K562 (cell line): Measurements from ENCODE around the gene HAT1. TPM values are rescaled to one million over a fixed set of nuclear protein-coding genes. Genes with fewer than 3 reads are reported as not detected.

Source experiments
- ADNP ChIP-seq: fragments of 200-800 bp; sonication (Bioruptor generic); IDR thresholded peaks from 2 replicates; pipeline ENCODE4 v1.6.1; 2016; ENCODE audit warnings: missing genetic modification characterization, missing compliant biosample characterization
- ARID1B ChIP-seq: fragments of 450-650 bp; IDR thresholded peaks from 2 replicates; pipeline ENCODE4 v1.6.1; 2016; ENCODE audit warnings: antibody characterized with exemption, mild to moderate bottlenecking, inconsistent platforms
- ATF1 ChIP-seq, 2 experiments: fragments of 450-650 bp in 1 of 2; IDR thresholded peaks; 2 replicates each; pipeline ENCODE4 v1.6.1; 2016; ENCODE audit warnings: missing compliant biosample characterization in 1 of 2, missing genetic modification characterization in 1 of 2
- C11orf30 ChIP-seq: fragments of 450-650 bp; IDR thresholded peaks from 2 replicates; pipeline ENCODE4 v1.6.1; 2016; ENCODE audit warnings: low read depth, mild to moderate bottlenecking
- CBX3 ChIP-seq, 2 experiments: IDR thresholded peaks; 1 replicate in 1 of 2; 2 replicates in 1 of 2; pipeline ENCODE4 v1.6.1; 2012; ENCODE audit warnings: inconsistent platforms in 2 of 2, low read length in 2 of 2, borderline replicate concordance in 1 of 2, control low read depth in 1 of 2
- CREBBP ChIP-seq: IDR thresholded peaks from one replicate; pipeline ENCODE4 v1.6.1; 2012; ENCODE audit warnings: low read depth, mild to moderate bottlenecking, control low read depth, inconsistent platforms, low read length
- CTBP1 ChIP-seq: fragments of 450-650 bp; IDR thresholded peaks from 2 replicates; pipeline ENCODE4 v1.6.1; 2016; ENCODE audit warnings: borderline replicate concordance
- DPF2 ChIP-seq: fragments of 450-650 bp; IDR thresholded peaks from 2 replicates; pipeline ENCODE4 v1.6.1; 2016
- EP400 ChIP-seq: fragments of 450-650 bp; IDR thresholded peaks from 2 replicates; pipeline ENCODE4 v1.6.1; 2017; ENCODE audit warnings: antibody characterized with exemption, mild to moderate bottlenecking, moderate library complexity
- FOSL1 ChIP-seq: fragments of 200-800 bp; sonication (Bioruptor generic); conservative IDR thresholded peaks from 2 replicates; pipeline ENCODE4 v1.6.1; 2016; ENCODE audit warnings: missing genetic modification characterization, missing compliant biosample characterization
- GTF2A2 ChIP-seq: IDR thresholded peaks from 2 replicates; pipeline ENCODE4 v1.6.1; 2016; ENCODE audit warnings: mild to moderate bottlenecking, missing genetic modification characterization, missing compliant biosample characterization
- JUND ChIP-seq, 2 experiments: IDR thresholded peaks; 2 replicates in 1 of 2; 3 replicates in 1 of 2; pipeline ENCODE4 v1.6.1; 2011; ENCODE audit warnings: borderline replicate concordance in 2 of 2, low read depth in 2 of 2, low read length in 2 of 2, improper control_type of control experiment in 1 of 2, missing biosample characterization in 1 of 2, missing genetic modification characterization in 1 of 2, missing genetic modification reagents in 1 of 2
- MYC ChIP-seq, 2 experiments: fragments of 250-450 bp in 1 of 2; sonication (Bioruptor Pico) in 1 of 2; IDR thresholded peaks; 2 replicates each; pipeline versions ENCODE4 v1.5.1 to v1.6.1; 2012 to 2021; ENCODE audit warnings: low read depth in 2 of 2, borderline replicate concordance in 1 of 2, improper control_type of control experiment in 1 of 2, low read length in 1 of 2, mild to moderate bottlenecking in 1 of 2, moderate library complexity in 1 of 2
- NCOR1 ChIP-seq: fragments of 450-650 bp; IDR thresholded peaks from 2 replicates; pipeline ENCODE4 v1.6.1; 2016; ENCODE audit warnings: mild to moderate bottlenecking, moderate library complexity
- RCOR1 ChIP-seq, 2 experiments: IDR thresholded peaks; 2 replicates each; pipeline ENCODE4 v1.6.1; 2012; ENCODE audit warnings: low read depth in 2 of 2, low read length in 2 of 2, borderline replicate concordance in 1 of 2, improper control_type of control experiment in 1 of 2
- SMAD4 ChIP-seq: fragments of 250-450 bp; sonication (Bioruptor Pico); conservative IDR thresholded peaks from 2 replicates; pipeline ENCODE4 v1.8.0; 2021; ENCODE audit warnings: inconsistent platforms, mild to moderate bottlenecking, moderate library complexity
- SMARCA4 ChIP-seq: fragments of 450-650 bp; IDR thresholded peaks from 2 replicates; pipeline ENCODE4 v1.6.1; 2016
- SMARCE1 ChIP-seq: fragments of 450-650 bp; IDR thresholded peaks from 2 replicates; pipeline ENCODE4 v1.7.1; 2016; ENCODE audit warnings: mild to moderate bottlenecking
- SOX6 ChIP-seq: fragments of 450-650 bp; IDR thresholded peaks from 2 replicates; pipeline ENCODE4 v1.6.1; 2014; ENCODE audit warnings: mild to moderate bottlenecking
- SRF ChIP-seq, 2 experiments: fragments of 250-450, 450-650 bp in 1 of 2; sonication (Bioruptor Pico) in 1 of 2; sonication (generic) in 1 of 2; formaldehyde crosslinking; IDR thresholded peaks; 2 replicates each; pipeline versions ENCODE4 v1.5.0 to v1.5.1; 2020 to 2022; ENCODE audit warnings: mild to moderate bottlenecking in 1 of 2, missing genetic modification reagents in 1 of 2
- TBP ChIP-seq: optimal IDR thresholded peaks from 2 replicates; pipeline ENCODE3; 2011; ENCODE audit warnings: low read depth, low read length, improper control_type of control experiment
- ZNF586 ChIP-seq: fragments of 450-650 bp; formaldehyde crosslinking; conservative IDR thresholded peaks from 2 replicates; pipeline ENCODE4 v1.4.0; 2020; ENCODE audit warnings: mild to moderate bottlenecking, moderate library complexity
- polyA plus RNA-seq, 8 experiments: library from polyadenylated mRNA; depleted of rRNA in 4 of 8; stranded (reverse) in 5 of 8; unstranded in 3 of 8; fragments of >200 nt; fragmentation: Nextera tagmentation in 2 of 8; fragmentation: Illumina TruSeq in 1 of 8; extraction: Ambion mirVana in 2 of 8; extraction: Trizol in 1 of 8; gene quantifications; 2 replicates each; pipeline versions ENCODE4 v1.2.1 to v1.2.3, GENCODE V29; 2011 to 2014; ENCODE audit warnings: inconsistent platforms in 1 of 8, missing spikeins in 1 of 8
- total RNA-seq, 7 experiments: library from RNA; depleted of rRNA in 6 of 7; stranded (reverse); fragments of >200 nt in 6 of 7; fragmentation: Illumina TruSeq in 2 of 7; extraction: Trizol in 2 of 7; gene quantifications; 2 replicates each; pipeline versions ENCODE4 v1.2.1 to v1.2.3, GENCODE V29; 2011 to 2021; ENCODE audit warnings: low replicate concordance in 1 of 7
- TF ChIP-seq, protein P1 (sequence below): fragments of 450-650 bp; IDR thresholded peaks from 2 replicates; pipeline ENCODE4 v1.6.1; 2016
- TF ChIP-seq, protein P2 (sequence below): fragments of 450-650 bp; IDR thresholded peaks from 2 replicates; pipeline ENCODE4 v1.6.1; 2017; ENCODE audit warnings: antibody characterized with exemption, mild to moderate bottlenecking

HAT1 gene
- total and polyA plus RNA-seq, 9 of the 15 experiments (the other 6 are each of a cell fraction or from before 2014, with no cell fraction given): 125 to 384 (median 244) TPM

DNA sequence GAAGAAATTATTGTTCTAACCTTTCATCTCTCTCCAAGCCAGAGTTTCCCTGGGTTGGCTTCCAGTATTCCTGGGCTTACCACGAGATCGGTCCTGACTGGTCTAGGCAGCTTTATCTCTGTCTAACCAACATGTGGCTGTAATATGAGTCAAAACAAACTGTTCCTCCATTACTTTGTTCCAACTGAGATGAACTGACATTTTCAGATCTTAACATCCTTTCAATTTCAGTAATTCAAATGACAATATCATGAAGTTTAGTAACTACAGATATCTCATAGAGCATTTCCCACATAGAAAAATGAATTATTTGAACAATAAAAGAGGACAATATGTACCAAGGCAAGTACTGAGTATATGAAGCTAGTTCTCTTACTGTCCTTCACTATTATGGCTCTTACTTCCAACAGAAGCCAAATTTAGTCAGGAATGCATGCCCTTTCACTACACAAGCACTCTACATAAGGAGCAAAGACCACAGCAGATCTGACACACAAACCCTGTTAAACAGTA is 43.7 kb upstream of the HAT1 start (continued):
- TF ChIP-seq MYC (IDR thresholded peaks at IDR 0.05; ENCODE audit: low read depth, low read length) (peak; percentile 94), MYC (CRISPR knock-in tag; IDR thresholded peaks at IDR 0.05; ENCODE audit: borderline replicate concordance, low read depth) (no peak), DPF2 (peak; percentile 70; the same call in 1 of the 2 replicates), GTF2A2 (tag) (no peak), SMAD4 (CRISPR knock-in tag) (peak; percentile 21; the same call in 1 of the 2 replicates), SRF (CRISPR knock-in tag; IDR thresholded peaks at IDR 0.05) (peak in 1 of 2 experiments; percentile 53; a peak in 2 of 4 replicates), C11orf30 (0 out of 2 replicates have a peak, but pooled peaks have one; percentile 6), FOSL1 (tag) (peak; percentile 77), CREBBP (no peak), ZNF586 (CRISPR knock-in tag) (no peak), JUND (IDR thresholded peaks at IDR 0.05; ENCODE audit: borderline replicate concordance, low read depth, low read length) (peak; percentile 70), JUND (tag; IDR thresholded peaks at IDR 0.05; ENCODE audit: borderline replicate concordance, low read depth, low read length) (peak; percentile 67; the same call in 2 of the 3 replicates), RCOR1 (IDR thresholded peaks at IDR 0.05; ENCODE audit: borderline replicate concordance in 1 of 2, low read depth in 2 of 2, low read length in 2 of 2) (peak in 1 of 2 experiments; percentile 36; a peak in 1 of 4 replicates), CTBP1 (peak; percentile 13; the same call in 1 of the 2 replicates), SOX6 (peak; percentile 46; the same call in 1 of the 2 replicates), ARID1B (peak; percentile 69), SMARCE1 (peak; percentile 68; the same call in 1 of the 2 replicates), ADNP (peak; percentile 61; the same call in 1 of the 2 replicates), EP400 (peak; percentile 85), TBP (no peak), ATF1 (CRISPR knock-in tag; IDR thresholded peaks at IDR 0.05) (no peak), ATF1 (tag; IDR thresholded peaks at IDR 0.05) (peak; percentile 25; the same call in 1 of the 2 replicates), CBX3 (IDR thresholded peaks at IDR 0.05; ENCODE audit: borderline replicate concordance in 1 of 2, low read length in 2 of 2) (peak in 1 of 2 experiments; percentile 83; a peak in 1 of 3 replicates), SMARCA4 (peak; percentile 78; the same call in 1 of the 2 replicates), NCOR1 (0 out of 2 replicates have a peak, but pooled peaks have one; percentile 25)
- TF ChIP-seq, protein P1, sequence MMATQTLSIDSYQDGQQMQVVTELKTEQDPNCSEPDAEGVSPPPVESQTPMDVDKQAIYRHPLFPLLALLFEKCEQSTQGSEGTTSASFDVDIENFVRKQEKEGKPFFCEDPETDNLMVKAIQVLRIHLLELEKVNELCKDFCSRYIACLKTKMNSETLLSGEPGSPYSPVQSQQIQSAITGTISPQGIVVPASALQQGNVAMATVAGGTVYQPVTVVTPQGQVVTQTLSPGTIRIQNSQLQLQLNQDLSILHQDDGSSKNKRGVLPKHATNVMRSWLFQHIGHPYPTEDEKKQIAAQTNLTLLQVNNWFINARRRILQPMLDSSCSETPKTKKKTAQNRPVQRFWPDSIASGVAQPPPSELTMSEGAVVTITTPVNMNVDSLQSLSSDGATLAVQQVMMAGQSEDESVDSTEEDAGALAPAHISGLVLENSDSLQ: peak; percentile 65
- TF ChIP-seq, protein P2, sequence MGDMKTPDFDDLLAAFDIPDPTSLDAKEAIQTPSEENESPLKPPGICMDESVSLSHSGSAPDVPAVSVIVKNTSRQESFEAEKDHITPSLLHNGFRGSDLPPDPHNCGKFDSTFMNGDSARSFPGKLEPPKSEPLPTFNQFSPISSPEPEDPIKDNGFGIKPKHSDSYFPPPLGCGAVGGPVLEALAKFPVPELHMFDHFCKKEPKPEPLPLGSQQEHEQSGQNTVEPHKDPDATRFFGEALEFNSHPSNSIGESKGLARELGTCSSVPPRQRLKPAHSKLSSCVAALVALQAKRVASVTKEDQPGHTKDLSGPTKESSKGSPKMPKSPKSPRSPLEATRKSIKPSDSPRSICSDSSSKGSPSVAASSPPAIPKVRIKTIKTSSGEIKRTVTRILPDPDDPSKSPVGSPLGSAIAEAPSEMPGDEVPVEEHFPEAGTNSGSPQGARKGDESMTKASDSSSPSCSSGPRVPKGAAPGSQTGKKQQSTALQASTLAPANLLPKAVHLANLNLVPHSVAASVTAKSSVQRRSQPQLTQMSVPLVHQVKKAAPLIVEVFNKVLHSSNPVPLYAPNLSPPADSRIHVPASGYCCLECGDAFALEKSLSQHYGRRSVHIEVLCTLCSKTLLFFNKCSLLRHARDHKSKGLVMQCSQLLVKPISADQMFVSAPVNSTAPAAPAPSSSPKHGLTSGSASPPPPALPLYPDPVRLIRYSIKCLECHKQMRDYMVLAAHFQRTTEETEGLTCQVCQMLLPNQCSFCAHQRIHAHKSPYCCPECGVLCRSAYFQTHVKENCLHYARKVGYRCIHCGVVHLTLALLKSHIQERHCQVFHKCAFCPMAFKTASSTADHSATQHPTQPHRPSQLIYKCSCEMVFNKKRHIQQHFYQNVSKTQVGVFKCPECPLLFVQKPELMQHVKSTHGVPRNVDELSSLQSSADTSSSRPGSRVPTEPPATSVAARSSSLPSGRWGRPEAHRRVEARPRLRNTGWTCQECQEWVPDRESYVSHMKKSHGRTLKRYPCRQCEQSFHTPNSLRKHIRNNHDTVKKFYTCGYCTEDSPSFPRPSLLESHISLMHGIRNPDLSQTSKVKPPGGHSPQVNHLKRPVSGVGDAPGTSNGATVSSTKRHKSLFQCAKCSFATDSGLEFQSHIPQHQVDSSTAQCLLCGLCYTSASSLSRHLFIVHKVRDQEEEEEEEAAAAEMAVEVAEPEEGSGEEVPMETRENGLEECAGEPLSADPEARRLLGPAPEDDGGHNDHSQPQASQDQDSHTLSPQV: peak; percentile 92
